Measurements from ENCODE around the gene MAGEA3. TPM values are rescaled to one million over a fixed set of nuclear protein-coding genes. Genes with fewer than 3 reads are reported as not detected.
"Not testable (repeated sequence)": the region's sequence is repeated elsewhere in the genome, so short reads cannot be mapped to it uniquely, and the experiment has no call there.

Gene MAGEA3, protein sequence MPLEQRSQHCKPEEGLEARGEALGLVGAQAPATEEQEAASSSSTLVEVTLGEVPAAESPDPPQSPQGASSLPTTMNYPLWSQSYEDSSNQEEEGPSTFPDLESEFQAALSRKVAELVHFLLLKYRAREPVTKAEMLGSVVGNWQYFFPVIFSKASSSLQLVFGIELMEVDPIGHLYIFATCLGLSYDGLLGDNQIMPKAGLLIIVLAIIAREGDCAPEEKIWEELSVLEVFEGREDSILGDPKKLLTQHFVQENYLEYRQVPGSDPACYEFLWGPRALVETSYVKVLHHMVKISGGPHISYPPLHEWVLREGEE
- total RNA-seq (not detected), polyA plus RNA-seq (not detected)

DNA sequence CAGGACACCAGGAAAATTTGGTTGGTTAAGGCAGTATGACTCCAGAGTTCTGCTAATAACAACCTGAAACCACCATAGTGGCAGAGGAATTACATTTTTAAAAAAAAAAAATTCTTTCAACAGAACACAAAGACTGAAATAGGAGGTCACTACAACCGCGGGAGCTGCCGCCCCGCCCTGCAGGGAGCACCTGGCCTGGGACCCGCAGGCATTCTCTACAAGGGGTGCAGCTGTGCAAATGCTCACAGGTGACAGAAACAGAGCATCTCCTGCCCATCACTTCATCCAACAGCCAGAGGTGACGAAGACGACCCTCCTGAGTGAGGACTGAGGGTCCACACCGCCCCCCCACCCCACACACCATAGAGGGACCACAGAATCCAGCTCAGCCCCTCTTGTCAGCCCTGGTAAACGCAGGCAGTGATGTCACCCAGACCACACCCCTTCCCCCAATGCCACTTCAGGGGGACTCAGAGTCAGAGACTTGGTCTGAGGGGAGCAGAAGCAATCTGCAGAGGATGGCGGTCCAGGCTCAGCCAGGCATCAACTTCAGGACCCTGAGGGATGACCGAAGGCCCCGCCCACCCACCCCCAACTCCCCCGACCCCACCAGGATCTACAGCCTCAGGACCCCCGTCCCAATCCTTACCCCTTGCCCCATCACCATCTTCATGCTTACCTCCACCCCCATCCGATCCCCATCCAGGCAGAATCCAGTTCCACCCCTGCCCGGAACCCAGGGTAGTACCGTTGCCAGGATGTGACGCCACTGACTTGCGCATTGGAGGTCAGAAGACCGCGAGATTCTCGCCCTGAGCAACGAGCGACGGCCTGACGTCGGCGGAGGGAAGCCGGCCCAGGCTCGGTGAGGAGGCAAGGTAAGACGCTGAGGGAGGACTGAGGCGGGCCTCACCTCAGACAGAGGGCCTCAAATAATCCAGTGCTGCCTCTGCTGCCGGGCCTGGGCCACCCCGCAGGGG, at the start of gene MAGEA3:
Gene MAGEA3, plus strand, starts transcription at position 843 of the 980 bp plus-strand sequence. CDS start 2,039 bp downstream, outside the sequence.
- not testable (repeated sequence) for DNase-seq (ENCODE audit: extremely low spot score); H3K27ac ChIP-seq (ENCODE audit: low read depth); H3K4me3 ChIP-seq (ENCODE audit: low read depth, low read length); H3K36me3 ChIP-seq (ENCODE audit: insufficient read depth); H3K4me1 ChIP-seq (ENCODE audit: insufficient read depth)
- WGBS = 86% methylated on average over 5 of the region's 34 CpGs

DNA sequence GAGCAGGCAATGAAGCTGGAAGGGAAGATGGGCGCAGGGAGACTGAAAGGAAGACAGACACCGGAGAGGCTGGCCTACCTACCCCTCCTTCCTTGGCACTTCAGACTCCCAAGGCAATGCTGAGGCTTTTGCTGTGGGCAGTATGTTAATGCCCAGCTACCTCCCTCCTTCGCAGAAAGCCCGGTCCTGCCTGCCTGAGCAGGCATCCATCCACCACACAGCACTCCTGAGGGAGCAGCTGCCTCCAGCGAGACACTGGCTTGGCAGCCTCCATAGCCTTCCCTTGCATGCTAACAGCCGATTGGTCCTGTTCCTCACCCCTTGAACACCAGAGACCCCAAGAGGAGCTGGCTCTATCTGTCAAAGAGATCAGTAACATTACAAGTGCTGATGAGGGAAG, 46.5 kb upstream of the MAGEA3 start:
- Histone ChIP-seq H3K27ac (ENCODE audit: low read depth) (no peak overlapping the region), H3K36me3 (ENCODE audit: insufficient read depth) (no peaks in the 10 kb centered on the region), H3K4me3 (ENCODE audit: low read depth, low read length) (no peak overlapping the region), H3K4me1 (ENCODE audit: insufficient read depth) (no peaks in the 10 kb centered on the region)
- 96% methylated on average over 6 of the region's 6 CpGs for WGBS
- no peak for DNase-seq (ENCODE audit: extremely low spot score)

DNA sequence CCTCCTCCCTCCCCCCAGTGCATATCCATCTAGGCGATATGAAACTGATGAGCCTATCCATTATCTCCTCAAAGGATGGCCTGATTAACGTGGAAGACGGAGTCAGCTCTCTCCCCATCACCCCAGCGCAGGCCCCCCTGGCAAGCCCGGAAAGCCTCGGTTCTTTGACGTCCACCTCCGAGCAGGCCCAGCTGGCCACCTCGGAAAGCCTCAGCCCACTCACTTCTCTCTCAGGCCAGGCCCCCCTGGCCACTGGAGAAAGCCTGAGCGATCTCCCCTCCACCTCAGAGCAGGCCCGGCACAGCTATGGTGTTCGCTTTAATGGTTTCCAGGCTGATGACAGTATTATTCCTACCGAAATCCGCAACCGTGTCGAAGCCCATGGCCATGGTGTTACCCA, 46.1 kb upstream of the MAGEA3 start:
- H3K27ac ChIP-seq (ENCODE audit: low read depth) = no peak overlapping the region
- WGBS = 92% methylated on average over 16 of the region's 16 CpGs
- no peak overlapping the region for H3K4me3 ChIP-seq (ENCODE audit: low read depth, low read length)
- no peaks in the 10 kb centered on the region for H3K4me1 ChIP-seq (ENCODE audit: insufficient read depth)
- DNase-seq (ENCODE audit: extremely low spot score) = no peak
- H3K36me3 ChIP-seq (ENCODE audit: insufficient read depth) = no peaks in the 10 kb centered on the region

DNA sequence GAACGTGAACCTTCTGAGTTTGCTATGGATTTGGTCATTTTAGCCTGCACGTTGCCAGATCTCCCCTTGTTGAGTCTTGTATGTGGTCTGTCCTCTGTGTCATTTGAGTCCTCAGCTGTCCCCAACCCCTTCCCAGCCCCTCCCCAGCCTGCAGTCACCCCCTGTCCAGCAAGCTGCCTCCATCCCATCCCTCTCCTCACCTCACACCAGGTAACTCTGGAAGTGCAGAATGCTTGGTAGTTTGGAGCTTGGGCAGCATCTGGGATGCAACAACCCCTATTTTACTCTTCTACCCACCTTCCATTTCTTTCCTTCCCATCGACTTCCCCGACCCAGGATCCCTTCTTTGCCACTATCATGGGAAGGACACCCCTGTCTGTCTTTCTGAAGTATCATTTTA, 42.5 kb upstream of the MAGEA3 start:
- no peak for DNase-seq (ENCODE audit: extremely low spot score)
- H3K4me1 ChIP-seq (ENCODE audit: insufficient read depth) = no peaks in the 10 kb centered on the region
- 87% methylated on average over 4 of the region's 4 CpGs for WGBS
- no peaks in the 10 kb centered on the region for H3K36me3 ChIP-seq (ENCODE audit: insufficient read depth)
- H3K4me3 ChIP-seq (ENCODE audit: low read depth, low read length) = no peak overlapping the region
- H3K27ac ChIP-seq (ENCODE audit: low read depth) = no peak overlapping the region

DNA sequence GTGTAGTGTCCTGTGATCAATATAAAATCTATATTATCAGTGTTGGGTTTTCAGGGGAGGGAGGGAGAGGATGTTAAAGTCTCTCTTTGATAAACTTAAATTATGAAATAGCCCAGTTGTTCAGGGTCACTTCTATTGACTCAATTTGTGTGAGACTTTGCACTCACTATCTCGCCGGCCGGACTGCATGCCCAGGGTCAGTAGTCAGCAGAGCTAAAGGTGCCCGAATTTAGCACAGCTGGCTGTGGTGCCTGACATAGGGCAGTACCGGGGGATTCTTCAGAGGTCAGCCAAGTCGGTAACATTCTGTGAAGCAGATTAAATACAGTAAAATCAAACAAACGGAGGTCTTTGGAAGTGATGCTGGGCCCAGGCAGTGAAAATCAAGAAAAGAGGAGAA, 41.7 kb upstream of the MAGEA3 start:
- Histone ChIP-seq H3K4me1 (ENCODE audit: insufficient read depth) (no peaks in the 10 kb centered on the region), H3K27ac (ENCODE audit: low read depth) (no peak overlapping the region), H3K36me3 (ENCODE audit: insufficient read depth) (no peaks in the 10 kb centered on the region), H3K4me3 (ENCODE audit: low read depth, low read length) (no peak overlapping the region)
- WGBS = 94% methylated on average over 7 of the region's 7 CpGs
- no peak for DNase-seq (ENCODE audit: extremely low spot score)

DNA sequence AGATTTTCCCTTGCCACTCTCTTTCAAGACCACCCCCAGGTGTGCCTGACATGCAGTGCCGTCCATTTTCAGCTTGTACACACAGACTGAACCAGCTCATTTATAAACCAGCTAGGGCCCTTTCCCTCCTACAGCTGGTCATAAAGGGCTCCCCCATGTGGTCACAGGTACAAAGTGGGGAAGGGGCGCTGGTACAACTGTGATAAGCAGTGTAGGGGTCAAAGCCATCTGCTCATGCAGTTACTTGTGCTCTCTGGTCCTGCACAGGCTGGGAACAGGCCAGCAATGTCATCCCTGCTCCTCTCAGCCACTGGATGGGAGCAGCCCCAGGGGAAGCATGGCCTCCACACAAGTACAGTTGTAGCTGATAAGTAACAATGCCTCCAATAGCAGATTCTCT, 40.3 kb upstream of the MAGEA3 start:
- Histone ChIP-seq H3K4me1 (ENCODE audit: insufficient read depth) (no peaks in the 10 kb centered on the region), H3K36me3 (ENCODE audit: insufficient read depth) (no peaks in the 10 kb centered on the region), H3K27ac (ENCODE audit: low read depth) (no peak overlapping the region), H3K4me3 (ENCODE audit: low read depth, low read length) (no peak overlapping the region)
- DNase-seq (ENCODE audit: extremely low spot score) = no peak
- 48% methylated on average over 2 of the region's 2 CpGs for whole genome bisulfite sequencing

DNA sequence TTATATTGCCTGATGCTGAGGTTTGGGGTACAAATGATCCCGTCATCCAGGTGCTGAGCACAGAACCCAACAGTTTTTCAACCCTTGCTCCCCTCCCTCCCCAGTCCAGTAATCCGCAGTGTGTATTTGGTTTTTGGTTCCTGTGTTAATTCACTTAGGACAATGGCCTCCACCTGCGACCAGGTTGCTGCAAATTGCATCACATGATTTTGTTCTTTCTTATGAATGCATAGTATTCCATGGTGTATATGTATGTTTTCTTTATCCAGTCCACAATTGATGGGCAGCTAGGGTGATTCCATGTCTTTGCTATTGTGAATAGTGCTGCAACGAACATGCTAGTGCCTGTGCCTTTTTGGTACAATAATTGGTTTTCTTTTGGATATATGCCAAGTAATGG, 35.5 kb upstream of the MAGEA3 start:
- 61% methylated on average over 4 of the region's 4 CpGs for WGBS
- no peaks in the 10 kb centered on the region for H3K36me3 ChIP-seq (ENCODE audit: insufficient read depth)
- no peaks in the 10 kb centered on the region for H3K4me1 ChIP-seq (ENCODE audit: insufficient read depth)
- DNase-seq (ENCODE audit: extremely low spot score) = no peak
- no peak overlapping the region for H3K4me3 ChIP-seq (ENCODE audit: low read depth, low read length)
- H3K27ac ChIP-seq (ENCODE audit: low read depth) = no peak overlapping the region

DNA sequence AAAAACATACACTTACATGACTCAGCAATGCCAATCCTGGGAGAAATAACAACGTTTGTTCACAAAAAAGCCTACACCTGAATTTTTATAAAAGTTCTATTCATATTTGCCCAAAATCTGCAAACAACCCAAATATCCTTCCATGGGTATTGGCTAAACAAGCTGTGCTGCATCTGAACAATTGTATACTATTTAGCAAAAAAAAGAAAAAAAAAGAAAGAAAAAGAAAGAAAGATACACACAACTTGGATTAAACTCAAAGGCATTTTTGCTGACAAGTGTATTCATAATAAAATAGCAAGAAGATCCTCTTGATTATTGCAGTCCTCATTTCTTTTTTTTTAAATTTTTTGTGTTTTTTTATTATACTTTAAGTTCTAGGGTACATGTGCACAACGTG, 24.5 kb upstream of the MAGEA3 start:
- 80% methylated on average over 2 of the region's 2 CpGs for WGBS
- H3K4me1 ChIP-seq (ENCODE audit: insufficient read depth) = no peaks in the 10 kb centered on the region
- DNase-seq (ENCODE audit: extremely low spot score) = no peak
- no peaks in the 10 kb centered on the region for H3K36me3 ChIP-seq (ENCODE audit: insufficient read depth)
- no peak overlapping the region for H3K4me3 ChIP-seq (ENCODE audit: low read depth, low read length)
- H3K27ac ChIP-seq (ENCODE audit: low read depth) = no peak overlapping the region

DNA sequence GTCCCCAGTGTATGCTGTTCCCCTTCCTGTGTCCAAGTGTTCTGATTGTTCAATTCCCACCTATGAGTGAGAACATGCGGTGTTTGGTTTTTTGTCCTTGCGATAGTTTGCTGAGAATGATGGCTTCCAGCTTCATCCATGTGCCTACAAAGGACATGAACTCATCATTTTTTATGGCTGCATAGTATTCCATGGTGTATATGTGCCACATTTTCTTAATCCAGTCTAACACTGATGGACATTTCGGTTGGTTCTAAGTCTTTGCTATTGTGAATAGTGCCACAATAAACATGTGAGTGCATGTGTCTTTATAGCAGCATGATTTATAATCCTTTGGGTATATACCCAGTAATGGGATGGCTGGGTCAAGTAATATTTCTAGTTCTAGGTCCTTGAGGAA, 23.9 kb upstream of the MAGEA3 start:
- not testable (repeated sequence) for DNase-seq (ENCODE audit: extremely low spot score); H3K4me3 ChIP-seq (ENCODE audit: low read depth, low read length); H3K36me3 ChIP-seq (ENCODE audit: insufficient read depth); H3K4me1 ChIP-seq (ENCODE audit: insufficient read depth); H3K27ac ChIP-seq (ENCODE audit: low read depth)
- 89% methylated on average over 3 of the region's 3 CpGs for WGBS

DNA sequence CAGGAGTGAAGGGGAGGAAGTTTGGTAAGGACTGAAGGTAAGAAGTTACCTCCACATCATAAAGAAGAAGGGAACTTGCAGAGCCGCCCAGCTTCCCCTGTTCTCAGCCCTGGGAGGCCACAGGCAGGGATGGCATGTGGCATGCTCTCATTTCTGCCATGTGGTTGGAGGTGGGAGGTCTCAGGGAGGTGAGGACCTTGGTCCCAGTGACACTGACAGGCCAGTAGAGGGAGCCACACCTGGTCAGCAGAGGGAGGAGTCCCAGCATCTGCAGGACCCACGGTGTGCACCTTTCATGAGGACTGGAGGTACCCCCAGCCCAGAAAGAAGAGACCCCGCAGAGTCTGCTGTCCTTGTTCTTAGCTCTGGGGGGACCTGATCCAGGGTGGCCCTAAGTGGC, 17.6 kb upstream of the MAGEA3 start:
- H3K27ac ChIP-seq (ENCODE audit: low read depth); H3K4me3 ChIP-seq (ENCODE audit: low read depth, low read length); DNase-seq (ENCODE audit: extremely low spot score); H3K4me1 ChIP-seq (ENCODE audit: insufficient read depth); H3K36me3 ChIP-seq (ENCODE audit: insufficient read depth): not testable (repeated sequence)
- WGBS = no CpG with 5 or more reads among the region's 3 CpGs

DNA sequence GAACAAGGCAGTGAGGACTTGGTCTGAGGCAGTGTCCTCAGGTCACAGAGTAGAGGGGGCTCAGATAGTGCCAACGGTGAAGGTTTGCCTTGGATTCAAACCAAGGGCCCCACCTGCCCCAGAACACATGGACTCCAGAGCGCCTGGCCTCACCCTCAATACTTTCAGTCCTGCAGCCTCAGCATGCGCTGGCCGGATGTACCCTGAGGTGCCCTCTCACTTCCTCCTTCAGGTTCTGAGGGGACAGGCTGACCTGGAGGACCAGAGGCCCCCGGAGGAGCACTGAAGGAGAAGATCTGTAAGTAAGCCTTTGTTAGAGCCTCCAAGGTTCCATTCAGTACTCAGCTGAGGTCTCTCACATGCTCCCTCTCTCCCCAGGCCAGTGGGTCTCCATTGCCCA, 1.8 kb downstream of the MAGEA3 start:
- H3K36me3 ChIP-seq (ENCODE audit: insufficient read depth); H3K4me1 ChIP-seq (ENCODE audit: insufficient read depth); H3K27ac ChIP-seq (ENCODE audit: low read depth); DNase-seq (ENCODE audit: extremely low spot score); H3K4me3 ChIP-seq (ENCODE audit: low read depth, low read length): not testable (repeated sequence)
- WGBS = over 99% methylated on average over 4 of the region's 5 CpGs

DNA sequence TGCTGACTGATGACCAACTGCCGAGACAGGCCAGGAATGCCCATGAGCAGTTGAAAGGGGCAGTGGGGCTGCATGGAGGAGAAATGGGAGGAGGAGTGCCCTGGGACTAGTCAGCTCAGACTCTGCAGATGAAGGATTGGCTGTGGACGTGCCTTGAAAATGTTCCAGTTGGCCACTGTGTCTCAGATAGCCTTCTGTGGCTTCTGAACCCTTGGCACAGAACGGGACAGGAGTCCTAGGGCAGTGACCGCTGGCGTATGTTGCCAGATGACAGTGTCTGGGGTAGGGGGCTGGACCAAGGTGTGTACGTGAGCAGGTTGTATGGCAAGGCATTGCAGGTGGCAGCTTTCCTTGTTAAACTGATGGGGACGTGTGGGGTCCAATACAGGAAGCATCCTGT, 7.9 kb downstream of the MAGEA3 start:
- H3K4me1 ChIP-seq (ENCODE audit: insufficient read depth); H3K36me3 ChIP-seq (ENCODE audit: insufficient read depth); DNase-seq (ENCODE audit: extremely low spot score); H3K4me3 ChIP-seq (ENCODE audit: low read depth, low read length); H3K27ac ChIP-seq (ENCODE audit: low read depth): not testable (repeated sequence)
- WGBS = 79% methylated on average over 2 of the region's 7 CpGs

DNA sequence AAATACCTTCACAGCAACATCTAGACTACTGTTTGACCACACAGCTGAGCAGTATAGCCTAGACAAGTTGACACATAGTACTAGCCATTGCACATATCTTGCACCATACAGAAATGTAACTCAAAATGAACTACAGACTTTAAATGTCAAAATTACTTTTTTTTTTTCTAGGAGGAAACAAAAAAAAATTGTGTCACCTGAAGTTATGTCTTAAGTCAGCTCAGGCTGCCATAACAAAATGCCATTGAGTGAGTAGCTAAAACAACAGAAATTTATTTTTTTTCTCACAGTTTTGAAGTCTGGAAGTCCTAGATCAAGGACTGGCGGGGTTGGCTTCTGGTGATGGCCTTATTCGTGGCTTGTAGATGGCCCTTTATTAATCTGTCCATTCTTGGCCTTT, 10.6 kb downstream of the MAGEA3 start, which contains the start of gene CSAG2:
Gene CSAG2, minus strand, starts transcription at position 101 of the 400 bp plus-strand sequence. CDS start 161 bp downstream, outside the sequence.
- no CpG with 5 or more reads among the region's 2 CpGs for WGBS
- H3K36me3 ChIP-seq (ENCODE audit: insufficient read depth); H3K4me1 ChIP-seq (ENCODE audit: insufficient read depth); DNase-seq (ENCODE audit: extremely low spot score); H3K4me3 ChIP-seq (ENCODE audit: low read depth, low read length); H3K27ac ChIP-seq (ENCODE audit: low read depth): not testable (repeated sequence)

DNA sequence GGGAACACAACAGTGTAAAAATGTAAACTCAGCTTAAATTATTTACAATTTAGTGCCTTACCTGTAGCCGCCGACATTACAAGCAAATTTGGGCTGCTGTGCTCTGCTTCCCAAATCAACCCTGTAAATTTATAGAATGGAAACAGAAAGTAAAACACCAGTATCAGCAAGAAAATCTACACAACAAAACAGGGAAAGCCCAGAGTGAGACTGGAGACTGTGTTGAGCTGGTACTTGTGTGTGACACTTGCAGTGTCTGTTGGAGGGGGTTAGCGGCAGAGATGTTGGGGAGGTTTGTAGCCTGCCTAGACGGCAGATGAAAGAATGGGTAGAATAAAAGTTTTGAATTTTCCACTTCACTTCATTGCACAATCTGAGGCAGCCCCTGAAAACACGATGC, 14.6 kb downstream of the MAGEA3 start:
- DNase-seq (ENCODE audit: extremely low spot score); H3K4me1 ChIP-seq (ENCODE audit: insufficient read depth); H3K36me3 ChIP-seq (ENCODE audit: insufficient read depth); H3K4me3 ChIP-seq (ENCODE audit: low read depth, low read length); H3K27ac ChIP-seq (ENCODE audit: low read depth): not testable (repeated sequence)
- WGBS = no CpG with 5 or more reads among the region's 5 CpGs

Data from urinary bladder (tissue), 4 donors.